ENCODE measurements around the gene KRTAP9-7.
"Not testable (repeated sequence)": the region's sequence is repeated elsewhere in the genome, so short reads cannot be mapped to it uniquely, and the experiment has no call there.

- not testable (repeated sequence) for TF ChIP-seq CTCF, POLR2AphosphoS5 (IDR thresholded peaks at IDR 0.05)
Observed at GRCh38 chr17:41226598-41227095, 48.9 kb upstream of the KRTAP9-7 start, which contains the start of gene KRTAP9-2.

All from suprapubic skin (tissue), 3 donors.